Left renal cortex interstitium (tissue), 4 donors: ENCODE measurements around the gene CDYL2. TPM values are rescaled to one million over a fixed set of nuclear protein-coding genes. Genes with fewer than 3 reads are reported as not detected.
"Not testable (repeated sequence)": the region's sequence is repeated elsewhere in the genome, so short reads cannot be mapped to it uniquely, and the experiment has no call there.

Source experiments
- DNase-seq, 4 donors: peaks; one replicate each; pipeline ENCODE4 v3.0.0-alpha.2; 2013; ENCODE audit warnings: low read depth in 4 of 4, low spot score in 2 of 4, missing footprints in 1 of 4
- polyA plus RNA-seq, 4 donors: library from polyadenylated mRNA; unstranded; fragments of 120-200 nt; gene quantifications; one replicate each; pipeline ENCODE4 v1.2.1, GENCODE V29; 2013; ENCODE audit not compliant: insufficient read length in 4 of 4

CDYL2 gene
- polyA plus RNA-seq, 4 donors: 6.0 to 7.6 (median 7.2) TPM

GRCh38 chr16:80680839-80681238 lies 123.6 kb downstream of the CDYL2 start:
- no peak for DNase-seq

GRCh38 chr16:80680046-80680445 lies 124.4 kb downstream of the CDYL2 start:
- no peak for DNase-seq

GRCh38 chr16:80674884-80675283 lies 129.5 kb downstream of the CDYL2 start:
- DNase-seq: no peak

GRCh38 chr16:80672379-80672778 lies 132.0 kb downstream of the CDYL2 start:
- DNase-seq: no peak

GRCh38 chr16:80671281-80671849 lies 133.0 kb downstream of the CDYL2 start:
- no peak for DNase-seq

GRCh38 chr16:80670170-80670865 lies 134.1 kb downstream of the CDYL2 start:
- no peak for DNase-seq

- DNase-seq: no peak
Measured at GRCh38 chr16:80669673-80670072, 134.7 kb downstream of the CDYL2 start.

GRCh38 chr16:80667925-80668324 lies 136.5 kb downstream of the CDYL2 start:
- no peak for DNase-seq

GRCh38 chr16:80667251-80667560 lies 137.2 kb downstream of the CDYL2 start:
- no peak for DNase-seq

GRCh38 chr16:80666378-80667250 lies 137.8 kb downstream of the CDYL2 start:
- no peak for DNase-seq

GRCh38 chr16:80665356-80665755 lies 139.0 kb downstream of the CDYL2 start:
- no peak for DNase-seq

- no peak for DNase-seq
Measured at GRCh38 chr16:80664786-80665185, 139.6 kb downstream of the CDYL2 start.

GRCh38 chr16:80664226-80664625 lies 140.2 kb downstream of the CDYL2 start:
- DNase-seq: no peak

- no peak for DNase-seq
Measured at GRCh38 chr16:80663078-80663477, 141.3 kb downstream of the CDYL2 start.

GRCh38 chr16:80659865-80660264 lies 144.5 kb downstream of the CDYL2 start:
- DNase-seq: no peak

- DNase-seq: no peak
Measured at GRCh38 chr16:80656711-80657150, 147.7 kb downstream of the CDYL2 start.

- DNase-seq: no peak
Measured at GRCh38 chr16:80656161-80656560, 148.2 kb downstream of the CDYL2 start.

GRCh38 chr16:80655751-80656150 lies 148.6 kb downstream of the CDYL2 start:
- DNase-seq: no peak

GRCh38 chr16:80654094-80654862 lies 150.1 kb downstream of the CDYL2 start:
- no peak for DNase-seq

GRCh38 chr16:80652441-80652840 lies 152.0 kb downstream of the CDYL2 start:
- peak; percentile 29 to 54 (median 46) for DNase-seq

GRCh38 chr16:80650281-80650680 lies 154.1 kb downstream of the CDYL2 start:
- DNase-seq: not testable (repeated sequence)
